GM18868 (cell line): Measurements from ENCODE around the gene ATP9A.

Experiments used
- ATAC-seq: cut with Tn5 transposase; IDR thresholded peaks from one replicate; pipeline ENCODE4 v1.9.1; 2021; ENCODE audit warnings: mild to moderate bottlenecking, moderate library complexity; ENCODE audit not compliant: unreplicated experiment

Gene ATP9A

GRCh38 chr20:51607170-51607569 lies 161.0 kb downstream of the ATP9A start:
- no peak for ATAC-seq

GRCh38 chr20:51604851-51605250 lies 163.3 kb downstream of the ATP9A start:
- ATAC-seq, result no peak

GRCh38 chr20:51602131-51602530 lies 166.1 kb downstream of the ATP9A start:
- no peak for ATAC-seq

GRCh38 chr20:51600950-51601349 lies 167.2 kb downstream of the ATP9A start:
- no peak for ATAC-seq

GRCh38 chr20:51600016-51600420 lies 168.2 kb downstream of the ATP9A start:
- ATAC-seq, result no peak

- no peak for ATAC-seq
Observed at GRCh38 chr20:51598556-51598955, 169.6 kb downstream of the ATP9A start.

GRCh38 chr20:51597389-51598231 lies 170.6 kb downstream of the ATP9A start:
- ATAC-seq, result no peak

- no peak for ATAC-seq
Observed at GRCh38 chr20:51596668-51597388, 171.4 kb downstream of the ATP9A start.

- ATAC-seq, result no peak
Observed at GRCh38 chr20:51595744-51596143, 172.4 kb downstream of the ATP9A start.

- ATAC-seq, result peak; percentile 97
Observed at GRCh38 chr20:51595058-51595532, 173.1 kb downstream of the ATP9A start.

- no peak for ATAC-seq
Observed at GRCh38 chr20:51594236-51595057, 173.7 kb downstream of the ATP9A start.

- ATAC-seq, result no peak
Observed at GRCh38 chr20:51593584-51593983, 174.6 kb downstream of the ATP9A start.

GRCh38 chr20:51592564-51592963 lies 175.6 kb downstream of the ATP9A start:
- no peak for ATAC-seq

- ATAC-seq, result no peak
Observed at GRCh38 chr20:51591871-51592270, 176.3 kb downstream of the ATP9A start.

- no peak for ATAC-seq
Observed at GRCh38 chr20:51588762-51589161, 179.4 kb downstream of the ATP9A start.

GRCh38 chr20:51587145-51587544 lies 181.0 kb downstream of the ATP9A start:
- ATAC-seq, result no peak

GRCh38 chr20:51586005-51586440 lies 182.2 kb downstream of the ATP9A start:
- no peak for ATAC-seq

- ATAC-seq, result no peak
Observed at GRCh38 chr20:51585148-51585547, 183.0 kb downstream of the ATP9A start.

- ATAC-seq, result no peak
Observed at GRCh38 chr20:51584737-51585136, 183.5 kb downstream of the ATP9A start.

GRCh38 chr20:51584116-51584515 lies 184.1 kb downstream of the ATP9A start:
- no peak for ATAC-seq

GRCh38 chr20:51583499-51583898 lies 184.7 kb downstream of the ATP9A start:
- ATAC-seq, result no peak
